HepG2 (cell line): Measurements from ENCODE around the gene PCSK2. TPM values are rescaled to one million over a fixed set of nuclear protein-coding genes. Genes with fewer than 3 reads are reported as not detected.

Source experiments
- ATAC-seq: fragments of 200-7000 bp; cut with Tn5 transposase; 3 replicates; pipeline ENCODE4 v1.9.1; 2020; ENCODE audit warnings: mild to moderate bottlenecking, moderate library complexity
- BruUV-seq: library from RNA; stranded (reverse); fragments of 400-500 nt; replicated peaks from 2 replicates; lab custom pipeline; 2021; lab: Mats Ljungman, UMichigan
- CTCF ChIA-PET: fragments of 300-600 bp; formaldehyde crosslinking; extraction: SDS; loops from one replicate; lab custom pipeline; 2021; ENCODE audit warnings: low total read pairs, inconsistent platforms, low intra/inter-chr PET ratio; lab: Yijun Ruan, JAX
- POLR2A ChIA-PET: fragments of 350-600 bp; sonication (Branson Sonifier 250); formaldehyde crosslinking; loops from one replicate; lab custom pipeline; 2020; ENCODE audit warnings: antibody characterized with exemption, inconsistent platforms; lab: Yijun Ruan, JAX
- DNase-seq: peaks from one replicate; pipeline ENCODE4 v3.0.0-alpha.2; 2015; ENCODE audit warnings: low spot score
- FAIRE-seq: peaks from 3 replicates; lab custom pipeline; 2011; peaks lifted over from hg19 to GRCh38; lab: Jason Lieb, UNC
- H2AFZ ChIP-seq: one replicate; pipeline ENCODE4 v1.6.1; 2011; ENCODE audit warnings: low read length, inconsistent platforms
- H3K27ac ChIP-seq: fragments of 300-600 bp; 3 replicates; pipeline ENCODE4 v1.8.0; 2011; ENCODE audit warnings: mixed run types, mild to moderate bottlenecking, mixed read lengths, low read length, inconsistent platforms; ENCODE audit not compliant: insufficient read depth; ENCODE audit errors: extremely low read length
- H3K27me3 ChIP-seq, 2 experiments: fragments of 200-600 bp in 1 of 2; 2 replicates in 1 of 2; 3 replicates in 1 of 2; pipeline versions ENCODE4 v1.6.0 to v1.8.0; 2011; ENCODE audit warnings: low read length in 2 of 2, mild to moderate bottlenecking in 2 of 2, moderate library complexity in 2 of 2, inconsistent platforms in 1 of 2; ENCODE audit not compliant: insufficient read depth in 2 of 2, control insufficient read depth in 1 of 2
- H3K36me3 ChIP-seq, 2 experiments: fragments of 200-600 bp in 1 of 2; replicated peaks in 1 of 2; 2 replicates in 1 of 2; 3 replicates in 1 of 2; pipeline versions ENCODE4 v1.5.1 to v1.8.0; 2011; ENCODE audit warnings: low read length in 2 of 2, inconsistent platforms in 1 of 2; ENCODE audit not compliant: insufficient read depth in 2 of 2, control insufficient read depth in 1 of 2
- H3K4me1 ChIP-seq: 2 replicates; pipeline ENCODE4 v1.5.1; 2012; ENCODE audit warnings: low read length, inconsistent platforms; ENCODE audit not compliant: insufficient read depth
- H3K4me2 ChIP-seq: 2 replicates; pipeline ENCODE4 v1.6.0; 2011; ENCODE audit warnings: low read depth, low read length, inconsistent platforms
- H3K4me3 ChIP-seq, 3 experiments: fragments of 200-600 bp in 1 of 3; sonication (generic), shearing (Covaris generic) in 1 of 3; replicated peaks in 1 of 3; 2 replicates each; pipeline ENCODE4 v1.5.1; 2011 to 2016; ENCODE audit warnings: low read length in 3 of 3, inconsistent platforms in 2 of 3, low read depth in 2 of 3, mild to moderate bottlenecking in 2 of 3, control low read depth in 1 of 3, mixed read lengths in 1 of 3; ENCODE audit not compliant: insufficient read depth in 1 of 3
- H3K79me2 ChIP-seq: one replicate; pipeline ENCODE4 v1.6.1; 2011; ENCODE audit warnings: low read length, inconsistent platforms; ENCODE audit not compliant: insufficient read depth
- H3K9ac ChIP-seq: 2 replicates; pipeline ENCODE4 v1.6.0; 2011; ENCODE audit warnings: mild to moderate bottlenecking, low read depth, low read length, inconsistent platforms; ENCODE audit not compliant: insufficient read depth
- H3K9me3 ChIP-seq: 2 replicates; pipeline ENCODE4 v1.5.1; 2012; ENCODE audit warnings: mild to moderate bottlenecking, low read length
- H4K20me1 ChIP-seq: 2 replicates; pipeline ENCODE4 v1.6.0; 2011; ENCODE audit warnings: inconsistent platforms, mild to moderate bottlenecking, low read length, moderate library complexity; ENCODE audit not compliant: insufficient read depth
- AHR ChIP-seq: IDR thresholded peaks from 2 replicates; pipeline ENCODE4 v1.6.1; 2018; ENCODE audit warnings: missing genetic modification reagents, missing compliant biosample characterization
- KDM5A ChIP-seq: fragments of 200-600 bp; sonication (generic); IDR thresholded peaks from 2 replicates; pipeline ENCODE4 v1.7.0; 2018; ENCODE audit warnings: antibody characterized with exemption, mild to moderate bottlenecking, low read length, borderline replicate concordance
- SPEN ChIP-seq: sonication (generic); formaldehyde crosslinking; IDR thresholded peaks from 2 replicates; pipeline ENCODE4 v1.5.1; 2020; ENCODE audit warnings: low read depth, mild to moderate bottlenecking, missing genetic modification reagents
- ZFP36L1 ChIP-seq: sonication (generic); formaldehyde crosslinking; IDR thresholded peaks from 2 replicates; pipeline ENCODE4 v1.8.0; 2022; ENCODE audit warnings: mild to moderate bottlenecking, missing genetic modification reagents, moderate library complexity
- ZNF24 ChIP-seq: fragments of 450-650 bp; IDR thresholded peaks from 2 replicates; pipeline ENCODE4 v1.6.1; 2017; ENCODE audit warnings: antibody characterized with exemption, mild to moderate bottlenecking
- ZNF253 ChIP-seq: sonication (generic); formaldehyde crosslinking; IDR thresholded peaks from 2 replicates; pipeline ENCODE4 v1.8.0; 2022; ENCODE audit warnings: mild to moderate bottlenecking, missing genetic modification reagents, borderline replicate concordance
- ZNF263 ChIP-seq: sonication (generic); formaldehyde crosslinking; IDR thresholded peaks from 2 replicates; pipeline ENCODE4 v1.4.0; 2020; ENCODE audit warnings: missing genetic modification reagents
- ZNF33B ChIP-seq: sonication (generic); formaldehyde crosslinking; IDR thresholded peaks from 2 replicates; pipeline ENCODE4 v1.5.1; 2020; ENCODE audit warnings: mild to moderate bottlenecking, missing genetic modification reagents
- ZNF432 ChIP-seq: sonication (generic); formaldehyde crosslinking; IDR thresholded peaks from 2 replicates; pipeline ENCODE4 v1.5.0; 2020; ENCODE audit warnings: missing genetic modification reagents, mild to moderate bottlenecking, borderline replicate concordance
- ZNF501 ChIP-seq: sonication (generic); formaldehyde crosslinking; IDR thresholded peaks from 2 replicates; pipeline ENCODE4 v1.5.1; 2020; ENCODE audit warnings: mild to moderate bottlenecking, moderate library complexity, missing genetic modification reagents
- ZNF530 ChIP-seq: sonication (generic); formaldehyde crosslinking; IDR thresholded peaks from 2 replicates; pipeline ENCODE4 v1.5.0; 2020; ENCODE audit warnings: low read depth, mild to moderate bottlenecking, missing genetic modification reagents
- ZNF558 ChIP-seq: sonication (generic); formaldehyde crosslinking; IDR thresholded peaks from 2 replicates; pipeline ENCODE4 v1.9.0; 2022; ENCODE audit warnings: mild to moderate bottlenecking, missing genetic modification reagents, borderline replicate concordance
- WGBS: methylation state at CpG from one replicate; pipeline ENCODE4 v1.1.6; 2017; ENCODE audit warnings: low lambda C conversion rate; 5-methylcytosine and 5-hydroxymethylcytosine counted together
- in situ Hi-C: cut with HindIII; loops from 2 replicates; pipeline ENCODE4 v1.10.0; 2017; ENCODE audit warnings: low pct_unique_long_range_greater_than_20kb; ENCODE audit not compliant: extremely low pct_ligation_motif_present
- intact Hi-C: fragments of 100-400 bp; cut with micrococcal nuclease; formaldehyde crosslinking; loops from one replicate; pipeline ENCODE4 v1.10.0; 2022; ENCODE audit not compliant: unreplicated experiment
- polyA plus RNA-seq, 8 experiments: library from polyadenylated mRNA; depleted of rRNA in 3 of 8; stranded (reverse) in 7 of 8; unstranded in 1 of 8; fragments of >200 nt; fragmentation: Illumina TruSeq in 4 of 8; extraction: Trizol in 4 of 8; gene quantifications; 2 replicates each; pipeline versions ENCODE4 v1.2.1 to v1.2.3, GENCODE V29; 2011 to 2016; ENCODE audit warnings: low read depth in 4 of 8, missing spikeins in 1 of 8, mixed read lengths in 1 of 8; ENCODE audit not compliant: insufficient read depth in 1 of 8
- total RNA-seq, 5 experiments: library from RNA; depleted of rRNA; stranded (reverse); fragments of >200 nt; fragmentation: Illumina TruSeq; extraction: Trizol; gene quantifications; 2 replicates each; pipeline ENCODE4 v1.2.3, GENCODE V29; 2016; ENCODE audit warnings: low read depth in 1 of 5
- TF ChIP-seq, protein P1 (sequence below): sonication (generic); formaldehyde crosslinking; IDR thresholded peaks from 2 replicates; pipeline ENCODE4 v1.5.1; 2020; ENCODE audit warnings: mild to moderate bottlenecking, missing genetic modification reagents, borderline replicate concordance
- TF ChIP-seq, protein P2 (sequence below): sonication (generic); formaldehyde crosslinking; IDR thresholded peaks from 2 replicates; pipeline ENCODE4 v1.4.0; 2020; ENCODE audit warnings: missing genetic modification reagents
- TF ChIP-seq, protein P3 (sequence below): sonication (generic); formaldehyde crosslinking; conservative IDR thresholded peaks from 2 replicates; pipeline ENCODE4 v1.8.0; 2022; ENCODE audit warnings: missing genetic modification reagents

PCSK2 gene
- total and polyA plus RNA-seq, 2 of the 13 experiments (the other 11 are each of a cell fraction or from before 2014, with no cell fraction given) = not detected

DNA sequence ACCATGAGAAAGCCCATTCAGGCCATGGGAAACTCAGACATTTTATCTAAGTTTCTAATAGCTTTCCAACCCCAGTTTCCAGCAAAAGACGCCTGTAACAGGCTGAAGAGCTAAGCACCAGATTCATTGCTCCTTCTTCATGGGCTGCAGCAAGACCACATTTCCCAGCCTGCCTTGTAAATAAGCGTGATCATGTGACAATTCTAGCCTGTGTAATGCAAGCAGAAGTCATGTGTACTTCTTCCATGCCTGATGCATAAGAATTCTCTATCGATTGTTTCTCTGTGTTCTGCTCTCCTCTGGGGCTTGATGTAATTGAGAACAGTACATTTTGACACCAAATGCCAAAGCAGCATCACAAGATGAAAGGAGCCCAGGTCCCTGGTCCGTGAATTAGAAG, 6.8 kb downstream of the PCSK2 start:
- WGBS = under 1% methylated on average over 4 of the region's 4 CpGs
- ChIA-PET POLR2A (no interaction called here), CTCF (no interaction called here)
- no peak for FAIRE-seq
- ATAC-seq = no peak
- H4K20me1 ChIP-seq = no peaks in the 10 kb centered on the region
- no peaks in the 10 kb centered on the region for H3K79me2 ChIP-seq
- no peaks in the 10 kb centered on the region for H3K36me3 ChIP-seq
- H3K27me3 ChIP-seq = peaks cover 0 to 13% of the 10 kb centered on the region in 2 experiments; a peak in 3 of 5 replicates
- H2AFZ ChIP-seq = no peak overlapping the region
- H3K9me3 ChIP-seq = no peaks in the 10 kb centered on the region
- H3K4me1 ChIP-seq = no peaks in the 10 kb centered on the region
- in situ Hi-C loops = no loop called here
- H3K9ac ChIP-seq = no peak overlapping the region
- no TSS peak for BruUV-seq
- no peak overlapping the region for H3K27ac ChIP-seq
- no peak overlapping the region for H3K4me3 ChIP-seq
- intact Hi-C loops = no loop called here
- H3K4me2 ChIP-seq = no peak overlapping the region
- TF ChIP-seq ZFP36L1 (no peak), ZNF501 (CRISPR knock-in tag) (no peak), SPEN (CRISPR knock-in tag) (no peak), ZNF558 (CRISPR knock-in tag) (no peak), ZNF432 (no peak), ZNF530 (no peak), AHR (CRISPR knock-in tag) (no peak), ZNF24 (no peak), KDM5A (no peak), ZNF263 (CRISPR knock-in tag) (no peak), ZNF253 (CRISPR knock-in tag) (no peak), ZNF33B (CRISPR knock-in tag) (no peak)
- TF ChIP-seq, protein P1, sequence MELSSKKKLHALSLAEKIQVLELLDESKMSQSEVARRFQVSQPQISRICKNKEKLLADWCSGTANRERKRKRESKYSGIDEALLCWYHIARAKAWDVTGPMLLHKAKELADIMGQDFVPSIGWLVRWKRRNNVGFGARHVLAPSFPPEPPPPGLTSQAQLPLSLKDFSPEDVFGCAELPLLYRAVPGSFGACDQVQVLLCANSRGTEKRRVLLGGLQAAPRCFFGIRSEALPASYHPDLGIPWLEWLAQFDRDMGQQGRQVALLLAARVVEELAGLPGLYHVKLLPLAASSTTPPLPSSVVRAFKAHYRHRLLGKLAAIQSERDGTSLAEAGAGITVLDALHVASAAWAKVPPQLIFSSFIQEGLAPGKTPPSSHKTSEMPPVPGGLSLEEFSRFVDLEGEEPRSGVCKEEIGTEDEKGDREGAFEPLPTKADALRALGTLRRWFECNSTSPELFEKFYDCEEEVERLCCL (CRISPR knock-in tag) = no peak
- TF ChIP-seq, protein P2, sequence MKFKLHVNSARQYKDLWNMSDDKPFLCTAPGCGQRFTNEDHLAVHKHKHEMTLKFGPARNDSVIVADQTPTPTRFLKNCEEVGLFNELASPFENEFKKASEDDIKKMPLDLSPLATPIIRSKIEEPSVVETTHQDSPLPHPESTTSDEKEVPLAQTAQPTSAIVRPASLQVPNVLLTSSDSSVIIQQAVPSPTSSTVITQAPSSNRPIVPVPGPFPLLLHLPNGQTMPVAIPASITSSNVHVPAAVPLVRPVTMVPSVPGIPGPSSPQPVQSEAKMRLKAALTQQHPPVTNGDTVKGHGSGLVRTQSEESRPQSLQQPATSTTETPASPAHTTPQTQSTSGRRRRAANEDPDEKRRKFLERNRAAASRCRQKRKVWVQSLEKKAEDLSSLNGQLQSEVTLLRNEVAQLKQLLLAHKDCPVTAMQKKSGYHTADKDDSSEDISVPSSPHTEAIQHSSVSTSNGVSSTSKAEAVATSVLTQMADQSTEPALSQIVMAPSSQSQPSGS = no peak
- TF ChIP-seq, protein P3, sequence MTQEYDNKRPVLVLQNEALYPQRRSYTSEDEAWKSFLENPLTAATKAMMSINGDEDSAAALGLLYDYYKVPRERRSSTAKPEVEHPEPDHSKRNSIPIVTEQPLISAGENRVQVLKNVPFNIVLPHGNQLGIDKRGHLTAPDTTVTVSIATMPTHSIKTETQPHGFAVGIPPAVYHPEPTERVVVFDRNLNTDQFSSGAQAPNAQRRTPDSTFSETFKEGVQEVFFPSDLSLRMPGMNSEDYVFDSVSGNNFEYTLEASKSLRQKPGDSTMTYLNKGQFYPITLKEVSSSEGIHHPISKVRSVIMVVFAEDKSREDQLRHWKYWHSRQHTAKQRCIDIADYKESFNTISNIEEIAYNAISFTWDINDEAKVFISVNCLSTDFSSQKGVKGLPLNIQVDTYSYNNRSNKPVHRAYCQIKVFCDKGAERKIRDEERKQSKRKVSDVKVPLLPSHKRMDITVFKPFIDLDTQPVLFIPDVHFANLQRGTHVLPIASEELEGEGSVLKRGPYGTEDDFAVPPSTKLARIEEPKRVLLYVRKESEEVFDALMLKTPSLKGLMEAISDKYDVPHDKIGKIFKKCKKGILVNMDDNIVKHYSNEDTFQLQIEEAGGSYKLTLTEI (CRISPR knock-in tag) = no peak
- no peak for DNase-seq
